Activated B cell treated with CpG ODN at 0.5 μM for 24 hours (primary cell): ENCODE measurements around the gene RALB. TPM values are rescaled to one million over a fixed set of nuclear protein-coding genes. Genes with fewer than 3 reads are reported as not detected.
"Not testable (repeated sequence)": the region's sequence is repeated elsewhere in the genome, so short reads cannot be mapped to it uniquely, and the experiment has no call there.

Experiments used
- ATAC-seq: fragments of 200-7000 bp; cut with Tn5 transposase; one replicate; pipeline ENCODE4 v1.10.0; 2021; ENCODE audit warnings: low read depth, mild to moderate bottlenecking, moderate library complexity
- CTCF ChIA-PET: fragments of 350-600 bp; sonication (Branson Sonifier 250); formaldehyde crosslinking; loops from one replicate; lab custom pipeline; 2021; ENCODE audit warnings: antibody characterized with exemption; lab: Charles Lee
- POLR2A ChIA-PET: fragments of 350-600 bp; sonication (Branson Sonifier 250); formaldehyde crosslinking; loops from one replicate; lab custom pipeline; 2021; ENCODE audit warnings: antibody characterized with exemption; lab: Charles Lee
- DNase-seq: peaks from one replicate; pipeline ENCODE4 v3.0.0; 2022
- H3K27ac Mint-ChIP-seq: one replicate; pipeline ENCODE4 v1.8.0; 2020; ENCODE audit warnings: mixed read lengths
- H3K27me3 Mint-ChIP-seq: one replicate; pipeline ENCODE4 v1.8.0; 2021; ENCODE audit warnings: mixed read lengths
- H3K36me3 Mint-ChIP-seq: one replicate; pipeline ENCODE4 v1.8.0; 2021; ENCODE audit warnings: low read depth, mixed read lengths
- H3K4me1 Mint-ChIP-seq: one replicate; pipeline ENCODE4 v1.8.0; 2021; ENCODE audit warnings: mixed read lengths
- H3K4me3 Mint-ChIP-seq: one replicate; pipeline ENCODE4 v1.8.0; 2020; ENCODE audit warnings: mild to moderate bottlenecking, mixed read lengths
- H3K9me3 Mint-ChIP-seq: one replicate; pipeline ENCODE4 v1.8.0; 2020; ENCODE audit warnings: mixed read lengths
- CTCF ChIP-seq: fragments of 200-600 bp; IDR thresholded peaks from one replicate; pipeline ENCODE4 v1.8.0; 2022; ENCODE audit warnings: antibody characterized with exemption, mild to moderate bottlenecking
- intact Hi-C: fragments of 100-400 bp; cut with micrococcal nuclease; formaldehyde crosslinking; loops from one replicate; pipeline ENCODE4 v1.15.1; 2024
- total RNA-seq: library from RNA; stranded (reverse); gene quantifications from 2 replicates; pipeline ENCODE4 v1.2.3, GENCODE V29; 2022

Gene RALB
- total RNA-seq, 1 donor from 2014 or later, result 33.4 TPM

GRCh38 chr2:120231974-120232635 is 20.5 kb upstream of the RALB start:
- H3K36me3 Mint-ChIP-seq, result no peaks in the 10 kb centered on the region
- H3K4me3 Mint-ChIP-seq, result peak overlapping the region; percentile 89
- DNase-seq (peak; percentile 31), ATAC-seq (peak; percentile 90)
- peaks cover 43% of the 10 kb centered on the region for H3K4me1 Mint-ChIP-seq
- ChIA-PET CTCF (interaction anchor here (0.8 to 2.1 kb wide), 6 partner anchors 8 to 112 kb away, joined by 3 to 12 read pairs (median 3); partner anchors contain the start of gene TMEM185B), POLR2A (interaction anchor here (0.6 to 3.6 kb wide), 8 partner anchors 9 to 518 kb away, joined by 3 to 36 read pairs (median 8); partner anchors contain the start of genes PTPN4, RALB and TMEM185B)
- intact Hi-C loops, result loop anchor here (1.0 to 2.0 kb wide), 4 partner anchors 9 to 55 kb away; partner anchors contain the start of genes RALB and TMEM185B
- peak overlapping the region; percentile 90 for H3K27ac Mint-ChIP-seq
- TF ChIP-seq CTCF, result no peak
- H3K27me3 Mint-ChIP-seq, result no peaks in the 10 kb centered on the region
- H3K9me3 Mint-ChIP-seq, result no peaks in the 10 kb centered on the region

GRCh38 chr2:120233292-120233691 is 19.4 kb upstream of the RALB start:
- TF ChIP-seq CTCF, result no peak
- H3K4me3 Mint-ChIP-seq, result no peak overlapping the region
- CTCF ChIA-PET, result no interaction called here
- DNase-seq (no peak), ATAC-seq (no peak)
- no peaks in the 10 kb centered on the region for H3K36me3 Mint-ChIP-seq
- no peaks in the 10 kb centered on the region for H3K27me3 Mint-ChIP-seq
- peaks cover 36% of the 10 kb centered on the region for H3K4me1 Mint-ChIP-seq
- H3K9me3 Mint-ChIP-seq, result no peaks in the 10 kb centered on the region
- POLR2A ChIA-PET, result interaction anchor here (0.7 to 3.6 kb wide), 3 partner anchors 10 to 58 kb away, joined by 3 to 36 read pairs (median 33); partner anchors contain the start of genes RALB and TMEM185B
- intact Hi-C loops, result loop anchor here (2.0 kb wide), 1 partner anchor 56 kb away; no protein-coding TSS in a partner anchor
- peak overlapping the region; percentile 90 for H3K27ac Mint-ChIP-seq

- POLR2A ChIA-PET, H3K27me3 Mint-ChIP-seq, ATAC-seq, H3K9me3 Mint-ChIP-seq, H3K4me3 Mint-ChIP-seq, CTCF ChIA-PET, DNase-seq, intact Hi-C loops, H3K27ac Mint-ChIP-seq, H3K36me3 Mint-ChIP-seq: not testable (repeated sequence)
- H3K4me1 Mint-ChIP-seq, result peaks cover 33% of the 10 kb centered on the region
Measured at GRCh38 chr2:120235158-120235557, 17.5 kb upstream of the RALB start.

GRCh38 chr2:120235681-120236080 is 17.0 kb upstream of the RALB start:
- intact Hi-C loops, result no loop called here
- Mint-ChIP-seq H3K9me3 (no peaks in the 10 kb centered on the region), H3K4me3 (no peak overlapping the region), H3K4me1 (peaks cover 29% of the 10 kb centered on the region), H3K27me3 (no peaks in the 10 kb centered on the region), H3K27ac (no peak overlapping the region), H3K36me3 (no peaks in the 10 kb centered on the region)
- ATAC-seq, result no peak
- TF ChIP-seq CTCF, result no peak
- ChIA-PET CTCF (interaction anchor here (1.1 kb wide), 1 partner anchor 9 kb away, joined by 3 read pairs; no protein-coding TSS in a partner anchor), POLR2A (no interaction called here)
- DNase-seq, result no peak

GRCh38 chr2:120236316-120236715 is 16.3 kb upstream of the RALB start:
- no peak for TF ChIP-seq CTCF
- H3K27me3 Mint-ChIP-seq, result no peaks in the 10 kb centered on the region
- H3K4me3 Mint-ChIP-seq, result no peak overlapping the region
- H3K9me3 Mint-ChIP-seq, result no peaks in the 10 kb centered on the region
- no peak overlapping the region for H3K27ac Mint-ChIP-seq
- H3K36me3 Mint-ChIP-seq, result no peaks in the 10 kb centered on the region
- H3K4me1 Mint-ChIP-seq, result peaks cover 23% of the 10 kb centered on the region
- intact Hi-C loops, result no loop called here
- DNase-seq (no peak), ATAC-seq (no peak)
- POLR2A ChIA-PET, result no interaction called here
- CTCF ChIA-PET, result interaction anchor here (1.1 kb wide), 1 partner anchor 10 kb away, joined by 3 read pairs; no protein-coding TSS in a partner anchor
